ENCODE results near the gene IL9.

IL9 gene

GRCh38 chr5:135895474-135896006 is at the start of gene IL9:
TSS of gene IL9 (minus strand) at chr5:135895841. CDS start at chr5:135895816, 25 bp downstream.
- no peak for DNase-seq

- DNase-seq: peak; percentile 8
Observed at GRCh38 chr5:135944967-135945560, 49.4 kb upstream of the IL9 start.

- no peak for DNase-seq
Observed at GRCh38 chr5:135944564-135944963, 48.9 kb upstream of the IL9 start.

DNA sequence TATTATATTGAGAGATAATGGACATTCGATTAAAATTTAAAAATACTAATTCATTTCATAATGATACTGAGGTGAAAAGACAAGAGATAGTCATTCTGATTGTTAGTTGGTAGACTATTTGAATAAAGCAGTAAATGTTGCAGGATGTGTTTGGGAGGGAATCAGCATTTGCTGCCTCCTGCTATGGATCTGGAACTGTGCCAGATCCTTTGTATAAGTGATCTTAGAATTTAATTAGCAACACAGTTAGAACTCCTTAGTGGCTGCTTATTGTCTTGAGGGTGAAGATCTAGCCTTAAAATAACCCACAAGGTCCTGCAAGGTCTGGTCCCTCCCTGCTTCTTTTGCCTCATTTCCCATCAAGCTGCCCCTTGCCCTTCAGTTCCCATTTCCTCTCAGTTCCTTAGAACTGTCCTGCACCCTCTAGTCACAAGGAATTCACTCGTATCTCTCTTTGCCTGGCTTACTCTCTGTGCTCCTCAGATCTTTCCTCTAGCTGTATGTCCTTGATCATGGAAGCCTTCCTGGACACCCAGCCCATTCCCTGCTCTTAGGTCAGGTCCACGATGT is 46.6 kb upstream of the IL9 start:
- DNase-seq: no peak

- no peak for DNase-seq
Observed at GRCh38 chr5:135941711-135942110, 46.1 kb upstream of the IL9 start.

- DNase-seq: no peak
Observed at GRCh38 chr5:135937245-135937911, 41.7 kb upstream of the IL9 start.

DNA sequence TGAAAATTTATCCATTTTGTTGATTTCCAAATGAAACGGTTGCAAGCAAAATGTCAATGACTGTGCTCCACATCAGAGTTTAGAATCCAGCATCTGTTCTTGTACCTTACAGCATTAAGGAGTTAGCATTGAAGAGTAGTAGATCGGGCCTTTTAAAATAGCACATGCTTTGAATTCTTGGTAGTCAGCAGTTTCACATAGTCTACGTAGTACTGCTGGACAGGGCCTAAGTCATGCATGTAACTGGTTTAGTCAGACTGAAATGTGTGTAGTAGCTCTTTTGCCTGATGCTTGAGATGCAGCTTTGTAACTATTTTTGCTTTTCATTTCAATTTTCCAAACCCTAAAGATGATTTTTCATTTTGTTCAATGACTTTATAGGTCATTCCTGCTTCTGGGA is 39.3 kb upstream of the IL9 start:
- no peak for DNase-seq

- DNase-seq: no peak
Observed at GRCh38 chr5:135930949-135931295, 35.3 kb upstream of the IL9 start.

- no peak for DNase-seq
Observed at GRCh38 chr5:135930029-135930948, 34.6 kb upstream of the IL9 start.

DNA sequence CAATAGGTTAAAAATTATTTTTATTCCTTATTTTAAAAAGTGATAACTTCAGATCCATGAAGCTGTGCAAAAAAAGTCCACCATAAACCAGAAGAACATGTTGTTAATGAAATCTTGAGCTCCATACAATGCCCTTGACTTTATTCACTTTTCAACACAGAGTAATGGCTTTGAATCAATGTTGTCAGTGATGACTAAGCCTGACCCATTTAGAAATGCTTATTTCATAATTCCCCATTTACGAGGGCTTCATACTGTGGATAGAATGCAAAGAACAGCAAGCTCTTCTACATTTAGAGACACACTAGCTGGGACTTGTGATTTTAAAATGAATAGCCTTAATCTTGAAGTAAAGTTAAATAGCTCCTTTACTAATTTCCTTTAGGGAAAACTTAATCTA is 25.7 kb upstream of the IL9 start:
- no peak for DNase-seq

GRCh38 chr5:135920199-135920598 is 24.6 kb upstream of the IL9 start:
- DNase-seq: no peak

DNA sequence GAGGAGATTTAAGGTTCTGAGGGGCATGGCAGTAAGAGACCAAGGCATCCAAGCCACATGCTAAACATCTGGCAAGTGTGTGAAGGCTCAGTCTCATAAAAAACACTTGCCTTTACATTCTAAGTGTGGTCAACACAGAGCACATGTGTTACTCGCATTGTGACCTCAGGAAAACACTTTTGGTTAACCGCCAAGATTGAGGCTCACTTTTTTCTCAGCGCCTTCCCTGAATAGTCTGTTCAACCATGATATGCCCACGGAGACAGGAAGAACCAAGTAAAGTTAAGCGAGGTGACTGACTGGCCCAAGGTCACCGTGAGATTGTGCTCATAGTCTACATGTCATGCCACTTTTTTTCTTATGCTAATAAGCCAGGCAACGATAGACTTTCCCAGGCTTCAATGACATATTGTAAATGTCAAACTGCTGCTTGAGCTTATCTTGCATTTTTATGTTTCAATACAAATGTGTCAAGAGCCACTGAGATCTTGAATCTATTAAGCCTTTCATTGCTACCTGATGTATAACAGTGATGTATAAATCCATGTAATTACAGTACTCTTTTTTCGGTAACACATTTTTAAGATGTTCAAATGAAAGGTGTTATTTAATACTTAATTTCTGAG is 21.1 kb upstream of the IL9 start:
- no peak for DNase-seq

- no peak for DNase-seq
Observed at GRCh38 chr5:135915466-135916001, 19.9 kb upstream of the IL9 start.

DNA sequence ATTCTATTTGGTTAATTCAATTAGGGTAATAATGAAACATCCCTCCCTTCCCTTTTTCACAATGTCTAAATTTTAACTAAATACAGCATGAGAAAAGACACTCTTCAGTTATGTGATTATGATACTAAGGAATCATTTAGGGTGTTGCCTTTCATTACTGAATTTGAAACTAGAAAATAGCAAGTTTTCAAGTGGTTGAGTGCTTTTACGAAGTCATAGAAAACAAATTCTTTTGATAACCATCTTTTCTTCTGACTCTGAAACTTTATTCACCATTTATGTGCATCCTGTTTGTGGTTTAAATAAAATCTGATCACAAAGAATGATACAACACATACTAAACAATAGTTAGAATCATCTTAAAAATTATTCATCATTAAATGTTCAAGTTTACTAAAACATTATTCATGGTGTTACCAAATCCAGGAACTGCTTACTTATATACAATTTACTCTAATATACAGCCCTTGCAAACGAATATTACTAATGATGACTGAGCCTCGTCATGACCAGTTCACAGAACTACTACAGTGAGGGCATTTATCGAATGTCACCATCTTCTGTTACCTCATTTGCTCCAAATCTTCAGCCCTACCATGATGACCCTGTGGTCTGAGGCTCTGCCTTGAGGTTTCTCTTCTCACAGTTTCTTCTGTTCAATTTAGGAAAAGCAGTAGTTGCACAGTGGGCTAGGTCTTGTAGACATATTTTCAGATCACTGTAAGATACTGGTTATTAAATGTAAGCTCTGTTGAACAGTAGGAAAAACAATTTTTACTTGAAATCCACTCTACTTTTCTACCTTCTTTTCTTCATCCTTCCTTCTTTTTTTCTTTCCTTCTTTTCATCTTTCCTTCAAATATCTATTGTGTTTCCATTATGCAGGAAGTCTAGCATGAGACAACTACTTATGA is 18.3 kb upstream of the IL9 start:
- no peak for DNase-seq

GRCh38 chr5:135905144-135905543 is 9.5 kb upstream of the IL9 start:
- no peak for DNase-seq

DNA sequence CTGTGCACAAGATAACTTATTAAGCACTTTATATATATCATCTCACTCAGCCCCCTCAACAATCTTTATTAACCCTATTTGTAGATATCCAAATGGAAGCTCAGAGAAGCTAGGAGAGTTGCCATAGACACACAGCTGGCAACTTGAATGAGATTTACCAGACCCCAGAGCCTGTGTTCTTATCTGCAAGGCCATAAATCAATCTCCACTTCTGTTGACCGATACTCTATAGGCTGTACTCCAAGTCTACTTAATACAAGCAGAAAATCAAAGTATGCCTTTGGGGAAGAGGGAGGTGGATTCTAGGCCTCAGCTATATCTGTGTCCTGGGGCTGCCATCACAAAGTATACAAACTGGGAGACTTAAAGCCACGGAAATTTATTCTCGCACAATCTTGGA is 6.0 kb upstream of the IL9 start:
- DNase-seq: no peak

GRCh38 chr5:135900276-135900675 is 4.6 kb upstream of the IL9 start:
- DNase-seq: no peak

DNA sequence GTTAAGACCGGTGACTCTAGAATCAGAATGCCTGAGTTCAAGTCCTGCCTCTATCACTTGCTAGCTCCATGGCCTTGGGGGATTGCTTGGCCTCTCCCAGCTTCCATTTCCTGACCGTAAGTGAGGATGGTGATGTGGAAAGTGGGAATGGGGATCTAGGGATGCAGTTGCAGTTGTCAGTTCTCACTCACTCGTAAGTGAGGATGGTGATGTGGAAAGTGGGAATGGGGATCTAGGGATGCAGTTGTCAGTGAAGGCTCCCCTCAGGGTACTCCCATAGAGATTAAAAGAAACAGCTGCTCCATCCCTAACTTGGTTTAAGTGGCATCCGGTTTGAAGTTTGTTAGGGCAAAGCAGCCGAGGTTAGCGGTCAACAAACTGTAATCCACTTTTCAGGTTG is 3.0 kb upstream of the IL9 start:
- no peak for DNase-seq

GRCh38 chr5:135894789-135895188 is 852 bp downstream of the IL9 start:
- no peak for DNase-seq

DNA sequence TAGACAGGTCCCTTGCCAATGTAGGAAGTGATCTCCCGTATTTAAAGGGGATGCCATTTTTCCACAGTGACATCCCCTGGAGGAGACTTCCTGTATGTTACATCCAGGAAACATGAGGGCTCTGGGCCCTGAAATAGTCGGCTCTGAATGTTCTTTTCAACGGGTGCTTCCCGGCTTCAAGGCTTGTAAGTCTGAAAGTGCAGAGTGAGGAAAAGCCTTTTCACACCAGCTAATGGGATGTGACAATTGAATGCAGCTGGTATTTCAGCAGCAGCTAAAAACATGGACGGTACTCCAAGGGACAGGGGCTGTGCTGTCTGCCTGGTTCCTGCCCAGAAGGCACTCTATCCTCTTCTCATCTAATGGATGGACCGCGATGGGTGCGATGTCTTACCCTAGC is 1.4 kb downstream of the IL9 start:
- no peak for DNase-seq

GRCh38 chr5:135891791-135892190 is 3.9 kb downstream of the IL9 start:
- no peak for DNase-seq

GRCh38 chr5:135891268-135891667 is 4.4 kb downstream of the IL9 start:
- DNase-seq: no peak

Data from activated CD4-positive, alpha-beta T cell treated with anti-CD3 and anti-CD28 coated beads, Interleukin-2, amount 50 U/mL, for 1 hour (primary cell).